ENCODE results near the gene SEC14L6. TPM values are rescaled to one million over a fixed set of nuclear protein-coding genes. Genes with fewer than 3 reads are reported as not detected.
A peak's percentile ranks its signal among the peaks of the same experiment; 100 is the strongest.
"Not testable (repeated sequence)": the region's sequence is repeated elsewhere in the genome, so short reads cannot be mapped to it uniquely, and the experiment has no call there.

The SEC14L6 gene
- 1.4 TPM for total RNA-seq (ENCODE audit: unreplicated experiment)
- long read RNA-seq, result 0 reads

- Mint-ChIP-seq H3K4me1 (ENCODE audit: unreplicated experiment) (peaks cover 27% of the 10 kb centered on the region), H3K9me3 (ENCODE audit: unreplicated experiment) (no peaks in the 10 kb centered on the region), H3K27me3 (ENCODE audit: unreplicated experiment) (peaks cover 18% of the 10 kb centered on the region), H3K36me3 (ENCODE audit: low read depth, unreplicated experiment) (no peaks in the 10 kb centered on the region), H3K4me3 (ENCODE audit: unreplicated experiment) (no peak within 1 kb of the TSS), H3K27ac (ENCODE audit: unreplicated experiment) (no peak within 1 kb of the TSS)
- DNase-seq (ENCODE audit: low spot score), result no peak
- no peak for TF ChIP-seq CTCF (IDR thresholded peaks at IDR 0.05; ENCODE audit: unreplicated experiment)
These were observed at the start of gene SEC14L6 for GRCh38 chr22:30546616-30547015. SEC14L6 (minus strand) TSS chr22:30546741; CDS start chr22:30546682, 59 bp downstream.

GRCh38 chr22:30596199-30596598 lies 49.7 kb upstream of the SEC14L6 start:
- TF ChIP-seq CTCF (IDR thresholded peaks at IDR 0.05; ENCODE audit: unreplicated experiment), result no peak
- DNase-seq (ENCODE audit: low spot score), result no peak
- Mint-ChIP-seq H3K9me3 (ENCODE audit: unreplicated experiment) (no peaks in the 10 kb centered on the region), H3K27ac (ENCODE audit: unreplicated experiment) (no peak overlapping the region), H3K36me3 (ENCODE audit: low read depth, unreplicated experiment) (no peaks in the 10 kb centered on the region), H3K27me3 (ENCODE audit: unreplicated experiment) (no peaks in the 10 kb centered on the region), H3K4me1 (ENCODE audit: unreplicated experiment) (no peaks in the 10 kb centered on the region), H3K4me3 (ENCODE audit: unreplicated experiment) (no peak overlapping the region)

- not testable (repeated sequence) for H3K27me3 Mint-ChIP-seq (ENCODE audit: unreplicated experiment); H3K27ac Mint-ChIP-seq (ENCODE audit: unreplicated experiment); DNase-seq (ENCODE audit: low spot score); H3K9me3 Mint-ChIP-seq (ENCODE audit: unreplicated experiment); H3K4me1 Mint-ChIP-seq (ENCODE audit: unreplicated experiment); H3K4me3 Mint-ChIP-seq (ENCODE audit: unreplicated experiment); H3K36me3 Mint-ChIP-seq (ENCODE audit: low read depth, unreplicated experiment)
These were observed 45.8 kb upstream of the SEC14L6 start for GRCh38 chr22:30592360-30592713.

- Mint-ChIP-seq H3K36me3 (ENCODE audit: low read depth, unreplicated experiment) (peaks cover 14% of the 10 kb centered on the region), H3K4me1 (ENCODE audit: unreplicated experiment) (no peaks in the 10 kb centered on the region), H3K9me3 (ENCODE audit: unreplicated experiment) (no peaks in the 10 kb centered on the region), H3K27me3 (ENCODE audit: unreplicated experiment) (peaks cover 4% of the 10 kb centered on the region), H3K27ac (ENCODE audit: unreplicated experiment) (no peak within 1 kb of the TSS), H3K4me3 (ENCODE audit: unreplicated experiment) (no peak within 1 kb of the TSS)
- peak; percentile 90 for DNase-seq (ENCODE audit: low spot score)
- TF ChIP-seq CTCF (IDR thresholded peaks at IDR 0.05; ENCODE audit: unreplicated experiment), result no peak
These were observed 45.2 kb upstream of the SEC14L6 start, which contains the start of gene PES1 for GRCh38 chr22:30591588-30592359. PES1 (minus strand) TSS chr22:30591910; CDS start chr22:30591833, 77 bp downstream.

- Mint-ChIP-seq H3K27me3 (ENCODE audit: unreplicated experiment) (peaks cover 4% of the 10 kb centered on the region), H3K27ac (ENCODE audit: unreplicated experiment) (no peak overlapping the region), H3K9me3 (ENCODE audit: unreplicated experiment) (no peaks in the 10 kb centered on the region), H3K36me3 (ENCODE audit: low read depth, unreplicated experiment) (peaks cover 18% of the 10 kb centered on the region), H3K4me1 (ENCODE audit: unreplicated experiment) (no peaks in the 10 kb centered on the region), H3K4me3 (ENCODE audit: unreplicated experiment) (no peak overlapping the region)
- DNase-seq (ENCODE audit: low spot score), result no peak
- no peak for TF ChIP-seq CTCF (IDR thresholded peaks at IDR 0.05; ENCODE audit: unreplicated experiment)
These were observed 44.6 kb upstream of the SEC14L6 start for GRCh38 chr22:30591191-30591587.
